GM12878 (cell line): ENCODE measurements around the gene SMU1. TPM values are rescaled to one million over a fixed set of nuclear protein-coding genes. Genes with fewer than 3 reads are reported as not detected.

ENCODE experiments used
- ATAC-seq: fragments of 200-7000 bp; cut with Tn5 transposase; 3 replicates; pipeline ENCODE4 v1.9.1; 2020; ENCODE audit warnings: mild to moderate bottlenecking, moderate library complexity
- BruUV-seq: library from RNA; stranded (reverse); fragments of 400-500 nt; replicated peaks from 2 replicates; lab custom pipeline; 2021; lab: Mats Ljungman, UMichigan
- CTCF ChIA-PET: fragments of 300-600 bp; sonication (Branson Sonifier 250); formaldehyde crosslinking; extraction: SDS; loops from one replicate; lab custom pipeline; 2021; ENCODE audit warnings: inconsistent platforms; lab: Yijun Ruan, JAX
- POLR2A ChIA-PET: fragments of 350-600 bp; formaldehyde crosslinking; extraction: SDS; loops from one replicate; lab custom pipeline; 2021; ENCODE audit warnings: inconsistent platforms; lab: Charles Lee
- RAD21 ChIA-PET: fragments of 300-600 bp; sonication (Branson Sonifier 250); formaldehyde crosslinking; loops from one replicate; lab custom pipeline; 2023; ENCODE audit warnings: antibody characterized with exemption; ENCODE audit not compliant: unreplicated experiment; lab: Charles Lee
- SMC1A ChIA-PET: fragments of 300-600 bp; sonication (Branson Sonifier 250); formaldehyde crosslinking; loops from one replicate; lab custom pipeline; 2023; ENCODE audit not compliant: unreplicated experiment, uncharacterized antibody; lab: Charles Lee
- DNase-seq: peaks from one replicate; pipeline ENCODE4 v3.0.0-alpha.2; 2011; ENCODE audit warnings: low read depth, low spot score
- FAIRE-seq: peaks from 3 replicates; lab custom pipeline; 2011; peaks lifted over from hg19 to GRCh38; lab: Jason Lieb, UNC
- H2AFZ ChIP-seq: 2 replicates; pipeline ENCODE4 v1.6.0; 2011; ENCODE audit warnings: low read depth, low read length, control low read depth; ENCODE audit not compliant: control insufficient read depth
- H3K27ac ChIP-seq: 2 replicates; pipeline ENCODE4 v1.5.1; 2011; ENCODE audit warnings: control low read depth; ENCODE audit not compliant: control insufficient read depth, insufficient read depth
- H3K27me3 ChIP-seq, 2 experiments: replicated peaks in 1 of 2; 2 replicates each; pipeline versions ENCODE4 v1.6.0 to v1.6.1; 2011; ENCODE audit warnings: low read length in 1 of 2; ENCODE audit not compliant: control insufficient read depth in 2 of 2, insufficient read depth in 2 of 2
- H3K36me3 ChIP-seq, 2 experiments: 2 replicates each; pipeline ENCODE4 v1.5.1; 2011; ENCODE audit warnings: low read length in 1 of 2; ENCODE audit not compliant: control insufficient read depth in 2 of 2, insufficient read depth in 2 of 2
- H3K4me1 ChIP-seq: 2 replicates; pipeline ENCODE4 v1.6.1; 2011; ENCODE audit warnings: mild to moderate bottlenecking, low read length, moderate library complexity, mixed read lengths; ENCODE audit not compliant: control insufficient read depth, insufficient read depth
- H3K4me2 ChIP-seq: 2 replicates; pipeline ENCODE4 v1.6.0; 2011; ENCODE audit warnings: control low read depth; ENCODE audit not compliant: control insufficient read depth, insufficient read depth
- H3K4me3 ChIP-seq: fragments of 200-600 bp; sonication (generic); 2 replicates; pipeline ENCODE4 v1.5.1; 2016
- H3K79me2 ChIP-seq: 2 replicates; pipeline ENCODE4 v1.6.0; 2011; ENCODE audit warnings: low read length; ENCODE audit not compliant: control insufficient read depth, insufficient read depth
- H3K9ac ChIP-seq: 2 replicates; pipeline ENCODE4 v1.8.0; 2011; ENCODE audit warnings: low read length, control low read depth, mixed read lengths; ENCODE audit not compliant: control insufficient read depth, insufficient read depth
- H3K9me3 ChIP-seq: replicated peaks from 3 replicates; pipeline ENCODE4 v1.5.1; 2011; ENCODE audit warnings: mild to moderate bottlenecking, low read length; ENCODE audit not compliant: control insufficient read depth, insufficient read depth
- H4K20me1 ChIP-seq: 2 replicates; pipeline ENCODE4 v1.6.0; 2011; ENCODE audit not compliant: control insufficient read depth, insufficient read depth
- ASH2L ChIP-seq: fragments of 300-600, 200-600 bp; sonication (generic); IDR thresholded peaks from 2 replicates; pipeline ENCODE4 v1.6.1; 2017; ENCODE audit warnings: low read depth, mild to moderate bottlenecking, borderline replicate concordance
- EGR1 ChIP-seq, 2 experiments: IDR thresholded peaks; 1 replicate in 1 of 2; 2 replicates in 1 of 2; pipeline ENCODE4 v1.6.1; 2011 to 2012; ENCODE audit warnings: low read depth in 2 of 2, low read length in 2 of 2, borderline replicate concordance in 1 of 2, mild to moderate bottlenecking in 1 of 2, moderate library complexity in 1 of 2
- EZH2 ChIP-seq: IDR thresholded peaks from 2 replicates; pipeline ENCODE4 v1.6.1; 2012; ENCODE audit warnings: low read depth, mild to moderate bottlenecking, control low read depth, inconsistent platforms, low read length, borderline replicate concordance; ENCODE audit not compliant: control insufficient read depth
- FOXK2 ChIP-seq: fragments of 450-650 bp; IDR thresholded peaks from 2 replicates; pipeline ENCODE4 v1.6.1; 2017; ENCODE audit warnings: mild to moderate bottlenecking, moderate library complexity
- MTA3 ChIP-seq: IDR thresholded peaks from 2 replicates; pipeline ENCODE4 v1.6.1; 2012; ENCODE audit warnings: low read length, inconsistent platforms, borderline replicate concordance
- PAX8 ChIP-seq: fragments of 450-650 bp; IDR thresholded peaks from 2 replicates; pipeline ENCODE4 v1.6.1; 2017; ENCODE audit warnings: mild to moderate bottlenecking, moderate library complexity
- POLR2A ChIP-seq: IDR thresholded peaks from 2 replicates; pipeline ENCODE4 v1.6.1; 2011; ENCODE audit warnings: low read depth, mild to moderate bottlenecking, low read length
- POLR2AphosphoS2 ChIP-seq: IDR thresholded peaks from 2 replicates; pipeline ENCODE4 v1.6.1; 2011; ENCODE audit warnings: low read depth, mild to moderate bottlenecking, low read length, improper control_type of control experiment, moderate library complexity
- STAT1 ChIP-seq: fragments of 450-650 bp; conservative IDR thresholded peaks from 2 replicates; pipeline ENCODE4 v1.6.1; 2014; ENCODE audit warnings: antibody characterized with exemption, mild to moderate bottlenecking
- TBL1XR1 ChIP-seq: IDR thresholded peaks from 2 replicates; pipeline ENCODE4 v1.6.1; 2012; ENCODE audit warnings: low read depth, low read length, improper control_type of control experiment
- WGBS: methylation state at CpG from one replicate; pipeline ENCODE4 v1.1.6; 2016; ENCODE audit warnings: low lambda C conversion rate; ENCODE audit not compliant: insufficient replicate concordance, insufficient coverage; ENCODE audit errors: missing lambda C conversion rate; 5-methylcytosine and 5-hydroxymethylcytosine counted together
- in situ Hi-C: fragments of 300-500 bp; cut with MboI; formaldehyde crosslinking; loops from 9 replicates; pipeline ENCODE4 v1.14.3; 2018; ENCODE audit warnings: mixed read lengths
- intact Hi-C: fragments of 100-400 bp; cut with micrococcal nuclease; formaldehyde crosslinking; loops from one replicate; pipeline ENCODE4 v1.14.2; 2022; ENCODE audit not compliant: unreplicated experiment
- polyA plus RNA-seq, 11 experiments: library from polyadenylated mRNA; depleted of rRNA in 4 of 11; unstranded in 6 of 11; stranded (reverse) in 5 of 11; fragments of >200 nt; fragmentation: Nextera tagmentation in 4 of 11; fragmentation: Illumina TruSeq in 1 of 11; extraction: Ambion mirVana in 4 of 11; extraction: Trizol in 1 of 11; gene quantifications; 1 replicate in 1 of 11; 2 replicates in 10 of 11; pipeline versions ENCODE4 v1.2.1 to v1.2.3, GENCODE V29; 2011 to 2016; ENCODE audit warnings: inconsistent platforms in 2 of 11, missing spikeins in 2 of 11, low read depth in 1 of 11
- total RNA-seq, 4 experiments: library from RNA; depleted of rRNA in 3 of 4; stranded (reverse); fragments of >200 nt in 3 of 4; fragmentation: Illumina TruSeq in 1 of 4; extraction: Trizol in 1 of 4; gene quantifications; 2 replicates each; pipeline versions ENCODE4 v1.2.1 to v1.2.3, GENCODE V29; 2013 to 2021
- TF ChIP-seq, protein P1 (sequence below): fragments of 450-650 bp; IDR thresholded peaks from 2 replicates; pipeline ENCODE4 v1.6.1; 2017; ENCODE audit warnings: mild to moderate bottlenecking, moderate library complexity
- TF ChIP-seq, protein P2 (sequence below): IDR thresholded peaks from 2 replicates; pipeline ENCODE4 v1.6.1; 2011; ENCODE audit warnings: borderline replicate concordance, low read depth, mild to moderate bottlenecking, moderate library complexity, low read length; ENCODE audit not compliant: insufficient read depth, poor library complexity, severe bottlenecking

SMU1 gene
- total and polyA plus RNA-seq, 10 of the 15 experiments (the other 5 are each of a cell fraction or from before 2014, with no cell fraction given) = 18.5 to 34.6 (median 20.9) TPM

DNA sequence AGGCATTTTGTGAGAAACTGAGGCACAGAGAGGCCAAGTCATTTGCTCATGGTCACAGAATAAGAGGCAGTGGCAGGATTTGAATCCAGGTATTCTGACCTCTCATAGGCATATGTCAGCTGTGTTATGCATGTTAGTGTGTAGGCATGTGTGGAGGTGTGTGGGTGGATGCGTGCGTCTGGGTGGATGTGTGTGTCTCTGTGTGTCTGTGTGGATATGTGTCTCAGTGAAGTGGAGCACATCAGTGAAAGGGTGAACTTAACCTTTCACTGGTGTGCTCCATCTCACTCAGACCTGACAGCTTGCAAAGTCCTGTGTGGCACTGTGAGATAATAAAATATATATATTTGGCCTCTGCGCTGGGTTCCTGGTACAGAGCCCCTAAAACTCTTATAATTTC lies 32.0 kb upstream of the SMU1 start:
- no peak overlapping the region for H3K4me2 ChIP-seq
- no peak overlapping the region for H3K9ac ChIP-seq
- no peaks in the 10 kb centered on the region for H3K79me2 ChIP-seq
- H3K4me1 ChIP-seq = no peaks in the 10 kb centered on the region
- FAIRE-seq = peak; percentile 18
- no peak for TF ChIP-seq TBL1XR1
- TF ChIP-seq EGR1 (IDR thresholded peaks at IDR 0.05; ENCODE audit: borderline replicate concordance in 1 of 2, low read depth in 2 of 2, low read length in 2 of 2) = 0 out of 3 replicates have a peak, but pooled peaks of 1 of the 2 experiments have one; percentile 4
- TF ChIP-seq EZH2 = no peak
- TF ChIP-seq, protein P1, sequence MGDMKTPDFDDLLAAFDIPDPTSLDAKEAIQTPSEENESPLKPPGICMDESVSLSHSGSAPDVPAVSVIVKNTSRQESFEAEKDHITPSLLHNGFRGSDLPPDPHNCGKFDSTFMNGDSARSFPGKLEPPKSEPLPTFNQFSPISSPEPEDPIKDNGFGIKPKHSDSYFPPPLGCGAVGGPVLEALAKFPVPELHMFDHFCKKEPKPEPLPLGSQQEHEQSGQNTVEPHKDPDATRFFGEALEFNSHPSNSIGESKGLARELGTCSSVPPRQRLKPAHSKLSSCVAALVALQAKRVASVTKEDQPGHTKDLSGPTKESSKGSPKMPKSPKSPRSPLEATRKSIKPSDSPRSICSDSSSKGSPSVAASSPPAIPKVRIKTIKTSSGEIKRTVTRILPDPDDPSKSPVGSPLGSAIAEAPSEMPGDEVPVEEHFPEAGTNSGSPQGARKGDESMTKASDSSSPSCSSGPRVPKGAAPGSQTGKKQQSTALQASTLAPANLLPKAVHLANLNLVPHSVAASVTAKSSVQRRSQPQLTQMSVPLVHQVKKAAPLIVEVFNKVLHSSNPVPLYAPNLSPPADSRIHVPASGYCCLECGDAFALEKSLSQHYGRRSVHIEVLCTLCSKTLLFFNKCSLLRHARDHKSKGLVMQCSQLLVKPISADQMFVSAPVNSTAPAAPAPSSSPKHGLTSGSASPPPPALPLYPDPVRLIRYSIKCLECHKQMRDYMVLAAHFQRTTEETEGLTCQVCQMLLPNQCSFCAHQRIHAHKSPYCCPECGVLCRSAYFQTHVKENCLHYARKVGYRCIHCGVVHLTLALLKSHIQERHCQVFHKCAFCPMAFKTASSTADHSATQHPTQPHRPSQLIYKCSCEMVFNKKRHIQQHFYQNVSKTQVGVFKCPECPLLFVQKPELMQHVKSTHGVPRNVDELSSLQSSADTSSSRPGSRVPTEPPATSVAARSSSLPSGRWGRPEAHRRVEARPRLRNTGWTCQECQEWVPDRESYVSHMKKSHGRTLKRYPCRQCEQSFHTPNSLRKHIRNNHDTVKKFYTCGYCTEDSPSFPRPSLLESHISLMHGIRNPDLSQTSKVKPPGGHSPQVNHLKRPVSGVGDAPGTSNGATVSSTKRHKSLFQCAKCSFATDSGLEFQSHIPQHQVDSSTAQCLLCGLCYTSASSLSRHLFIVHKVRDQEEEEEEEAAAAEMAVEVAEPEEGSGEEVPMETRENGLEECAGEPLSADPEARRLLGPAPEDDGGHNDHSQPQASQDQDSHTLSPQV = no peak
- TF ChIP-seq POLR2AphosphoS2 = peak; percentile 40; the same call in 1 of the 2 replicates
- TF ChIP-seq ASH2L = no peak
- no peak for TF ChIP-seq PAX8
- no peak for TF ChIP-seq MTA3
- TF ChIP-seq, protein P2, sequence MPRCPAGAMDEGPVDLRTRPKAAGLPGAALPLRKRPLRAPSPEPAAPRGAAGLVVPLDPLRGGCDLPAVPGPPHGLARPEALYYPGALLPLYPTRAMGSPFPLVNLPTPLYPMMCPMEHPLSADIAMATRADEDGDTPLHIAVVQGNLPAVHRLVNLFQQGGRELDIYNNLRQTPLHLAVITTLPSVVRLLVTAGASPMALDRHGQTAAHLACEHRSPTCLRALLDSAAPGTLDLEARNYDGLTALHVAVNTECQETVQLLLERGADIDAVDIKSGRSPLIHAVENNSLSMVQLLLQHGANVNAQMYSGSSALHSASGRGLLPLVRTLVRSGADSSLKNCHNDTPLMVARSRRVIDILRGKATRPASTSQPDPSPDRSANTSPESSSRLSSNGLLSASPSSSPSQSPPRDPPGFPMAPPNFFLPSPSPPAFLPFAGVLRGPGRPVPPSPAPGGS = no peak
- peak; percentile 54; the same call in 1 of the 2 replicates for TF ChIP-seq POLR2A
- TF ChIP-seq STAT1 = no peak
- TF ChIP-seq FOXK2 = no peak
- SMC1A ChIA-PET = interaction anchor here (0.8 kb wide), 1 partner anchor 24 kb away, joined by 3 read pairs; no protein-coding TSS in a partner anchor
- 0 out of 2 replicates have a peak, but pooled peaks cover 4% of the 10 kb centered on the region for H4K20me1 ChIP-seq
- no peak overlapping the region for H3K4me3 ChIP-seq
- POLR2A ChIA-PET = no interaction called here
- DNase-seq = no peak
- ATAC-seq = no peak; the same call in 2 of the 3 replicates
- WGBS = 99% methylated on average over 3 of the region's 3 CpGs
- CTCF ChIA-PET = interaction anchor here (0.8 kb wide), 1 partner anchor 118 kb away, joined by 3 read pairs; no protein-coding TSS in a partner anchor
- H3K9me3 ChIP-seq = no peaks in the 10 kb centered on the region
- in situ Hi-C loops = no loop called here
- RAD21 ChIA-PET = interaction anchor here (1.6 kb wide), 1 partner anchor 62 kb away, joined by 6 read pairs; no protein-coding TSS in a partner anchor
- peaks cover 10 to 17% of the 10 kb centered on the region in 2 experiments for H3K36me3 ChIP-seq
- no TSS peak for BruUV-seq
- intact Hi-C loops = no loop called here
- H2AFZ ChIP-seq = no peak overlapping the region
- H3K27ac ChIP-seq = no peak overlapping the region
- no peaks in the 10 kb centered on the region for H3K27me3 ChIP-seq
